ENCODE results near the gene SERF2.
A peak's percentile ranks its signal among the peaks of the same experiment; 100 is the strongest.
"Not testable (repeated sequence)": the region's sequence is repeated elsewhere in the genome, so short reads cannot be mapped to it uniquely, and the experiment has no call there.

The SERF2 gene

DNA sequence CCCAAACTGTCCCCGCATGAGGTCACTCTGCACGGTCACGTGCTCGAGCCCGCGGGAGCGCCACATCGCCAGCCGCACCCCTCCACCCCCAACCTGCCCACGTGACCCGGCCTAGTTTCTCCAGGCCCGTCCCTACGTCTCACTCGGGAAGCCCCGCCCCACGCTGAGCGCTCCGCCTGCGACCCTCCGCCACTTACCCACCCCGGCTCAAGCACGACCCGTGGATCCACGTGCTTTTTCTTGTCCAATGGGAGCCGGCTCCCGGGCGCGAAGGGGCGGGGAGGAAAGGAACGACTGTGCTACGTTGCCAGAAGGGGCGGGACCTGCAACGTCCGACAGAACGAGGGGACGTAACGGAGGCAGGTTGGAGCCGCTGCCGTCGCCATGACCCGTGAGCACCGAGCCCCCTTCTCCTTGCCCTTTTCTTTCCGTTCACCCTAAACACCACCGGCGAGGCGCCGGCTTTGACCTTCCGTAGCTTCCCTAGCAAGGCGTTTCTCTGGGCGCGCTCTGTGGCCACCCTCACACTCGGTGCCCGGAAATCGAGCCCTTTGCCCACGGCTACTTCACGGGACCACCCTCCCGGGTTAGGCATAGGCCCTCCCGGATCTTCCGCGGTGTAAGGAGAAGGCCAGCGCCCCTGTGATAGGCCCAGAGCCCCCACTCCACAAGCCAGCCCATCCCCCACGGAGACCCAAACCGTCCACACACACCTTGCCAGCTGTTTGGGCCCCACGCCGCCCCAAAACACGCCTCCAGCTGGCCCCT, at the start of gene SERF2:
SERF2 (plus strand) TSS at position 328 of the 768 bp plus-strand sequence; CDS start at position 385, 57 bp downstream.
- peak; percentile 98 to 99 for DNase-seq (ENCODE audit: low read depth in 2 of 2)

DNA sequence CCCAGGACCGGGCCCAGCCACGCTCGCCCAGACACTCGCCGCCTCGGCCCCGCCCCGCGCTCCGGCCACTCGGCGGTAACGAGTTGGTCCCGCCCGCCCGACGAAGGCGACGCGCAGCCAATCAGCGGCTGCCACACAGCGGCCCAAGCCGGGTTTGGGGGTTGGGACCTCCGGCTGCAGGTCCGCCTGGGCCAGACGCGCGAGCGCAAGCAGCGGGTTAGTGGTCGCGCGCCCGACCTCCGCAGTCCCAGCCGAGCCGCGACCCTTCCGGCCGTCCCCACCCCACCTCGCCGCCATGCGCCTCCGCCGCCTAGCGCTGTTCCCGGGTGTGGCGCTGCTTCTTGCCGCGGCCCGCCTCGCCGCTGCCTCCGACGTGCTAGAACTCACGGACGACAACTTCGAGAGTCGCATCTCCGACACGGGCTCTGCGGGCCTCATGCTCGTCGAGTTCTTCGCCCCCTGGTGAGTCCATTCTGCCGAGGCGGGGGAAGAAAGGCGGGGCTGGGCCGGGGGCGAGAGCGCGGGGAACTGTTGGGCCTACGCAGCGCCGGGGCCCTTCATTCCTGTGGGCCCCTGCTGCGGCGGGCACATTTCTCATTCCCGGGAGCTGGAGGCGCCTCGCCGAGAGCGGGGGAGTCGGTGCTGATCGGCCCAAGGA, 45.7 kb upstream of the SERF2 start, which contains the start of gene PDIA3:
PDIA3 (plus strand) TSS at position 194 of the 658 bp plus-strand sequence; CDS start at position 296, 102 bp downstream.
- DNase-seq (ENCODE audit: low read depth in 2 of 2) = peak; percentile 49 to 62

DNA sequence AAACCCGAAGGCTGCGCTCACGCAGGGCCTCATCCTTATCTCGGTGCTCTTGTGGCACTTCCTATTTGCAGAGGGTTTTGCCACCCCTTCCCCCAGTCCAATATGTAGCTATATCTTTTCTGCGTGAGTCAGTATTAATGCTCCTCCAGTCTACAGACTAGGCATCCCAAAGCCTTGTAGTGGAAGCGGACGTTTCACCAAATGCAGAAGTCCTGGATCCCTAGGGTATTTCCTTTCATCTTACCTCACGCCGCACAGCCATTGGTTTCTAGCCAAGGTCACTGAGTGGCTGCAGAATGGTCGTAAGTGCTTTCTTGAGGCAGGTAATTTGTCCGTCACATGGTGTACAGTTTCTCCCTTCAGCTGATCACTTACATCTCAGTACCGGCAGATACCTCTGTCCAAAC, 45.2 kb upstream of the SERF2 start:
- DNase-seq (ENCODE audit: low read depth in 2 of 2) = not testable (repeated sequence)

DNA sequence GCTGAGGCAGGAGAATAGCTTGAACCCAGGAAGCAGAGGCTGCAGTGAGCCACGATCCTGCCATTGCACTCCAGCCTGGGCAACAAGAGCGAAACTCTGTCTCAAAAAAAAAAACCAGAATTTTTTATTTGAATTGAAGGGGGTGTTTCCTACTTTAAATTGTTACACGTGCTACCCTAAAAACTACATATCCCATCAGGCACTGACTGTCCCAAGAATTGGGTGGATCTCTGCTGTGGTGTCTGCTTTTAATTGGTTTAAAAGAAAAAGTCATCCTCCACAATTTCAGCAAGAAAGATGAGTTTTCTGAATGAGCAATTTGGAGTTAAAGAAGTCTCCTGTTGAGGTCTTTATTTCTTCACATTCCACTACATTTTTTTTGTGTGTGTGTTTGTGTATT, 43.7 kb upstream of the SERF2 start:
- no peak for DNase-seq (ENCODE audit: low read depth in 2 of 2)

DNA sequence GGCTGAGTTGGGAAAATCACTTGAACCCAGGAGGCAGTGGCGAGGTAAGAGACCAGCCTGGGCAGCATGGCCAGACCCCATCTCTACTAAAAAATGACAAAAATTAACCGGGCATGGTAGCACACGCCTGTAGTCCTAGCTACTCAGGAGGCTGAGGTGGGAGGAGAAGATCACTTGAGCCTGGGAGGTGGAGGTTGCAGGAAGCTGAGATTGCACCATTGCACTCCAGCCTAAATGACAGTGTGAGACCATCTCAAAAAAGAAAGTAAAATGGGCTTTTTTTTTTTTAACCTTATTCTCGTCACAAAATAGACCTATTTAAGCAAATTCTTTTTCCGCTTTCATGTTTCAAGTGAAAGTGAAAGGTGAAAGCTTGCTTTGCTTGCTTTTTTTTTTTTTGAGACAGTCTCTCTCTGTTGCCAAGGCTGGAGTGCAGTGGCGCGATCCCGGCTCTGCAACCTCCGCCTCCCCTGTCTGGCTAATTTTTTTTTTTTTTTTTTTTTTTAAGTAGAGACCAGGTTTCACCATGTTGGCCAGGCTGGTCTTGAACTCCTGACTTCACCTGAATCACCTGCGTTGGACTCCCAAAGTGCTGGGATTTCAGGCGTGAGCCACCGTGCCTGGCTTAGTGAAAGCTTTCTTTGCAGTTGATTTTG, 42.3 kb upstream of the SERF2 start:
- no peak for DNase-seq (ENCODE audit: low read depth in 2 of 2)

DNA sequence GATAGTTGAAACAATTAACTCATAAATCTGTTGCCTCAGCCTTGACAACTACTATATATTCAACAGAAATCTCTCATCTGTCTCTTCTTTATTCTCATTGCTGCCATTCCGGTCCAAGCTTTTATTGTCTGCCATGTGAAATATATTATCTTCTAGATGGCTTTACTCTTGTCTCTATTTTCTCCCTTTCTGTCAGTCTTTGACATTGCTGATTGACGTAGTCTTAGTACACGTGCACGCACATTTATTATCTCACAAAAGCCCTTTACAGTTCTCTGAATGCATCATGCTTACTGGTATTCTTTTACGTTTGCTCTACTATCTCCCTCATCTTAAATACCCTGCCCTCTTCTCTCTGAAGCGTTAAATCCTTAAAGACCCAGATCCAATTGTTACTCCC, 40.2 kb upstream of the SERF2 start:
- no peak for DNase-seq (ENCODE audit: low read depth in 2 of 2)

DNA sequence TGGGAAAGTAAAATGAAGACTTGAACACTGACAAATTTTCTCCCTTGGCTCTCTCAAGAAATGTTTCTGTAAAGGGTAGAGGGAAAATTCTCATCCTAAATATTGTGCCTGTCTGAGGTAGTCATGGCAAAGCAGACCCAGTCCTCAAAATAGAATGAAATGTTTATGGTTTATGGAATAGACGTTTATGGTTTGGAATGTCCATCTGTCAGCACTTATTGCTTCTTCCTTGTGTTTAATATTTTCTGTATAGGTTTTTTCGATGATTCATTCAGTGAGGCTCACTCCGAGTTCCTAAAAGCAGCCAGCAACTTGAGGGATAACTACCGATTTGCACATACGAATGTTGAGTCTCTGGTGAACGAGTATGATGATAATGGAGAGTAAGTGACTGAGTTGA, 29.3 kb upstream of the SERF2 start:
- DNase-seq (ENCODE audit: low read depth in 2 of 2) = no peak

DNA sequence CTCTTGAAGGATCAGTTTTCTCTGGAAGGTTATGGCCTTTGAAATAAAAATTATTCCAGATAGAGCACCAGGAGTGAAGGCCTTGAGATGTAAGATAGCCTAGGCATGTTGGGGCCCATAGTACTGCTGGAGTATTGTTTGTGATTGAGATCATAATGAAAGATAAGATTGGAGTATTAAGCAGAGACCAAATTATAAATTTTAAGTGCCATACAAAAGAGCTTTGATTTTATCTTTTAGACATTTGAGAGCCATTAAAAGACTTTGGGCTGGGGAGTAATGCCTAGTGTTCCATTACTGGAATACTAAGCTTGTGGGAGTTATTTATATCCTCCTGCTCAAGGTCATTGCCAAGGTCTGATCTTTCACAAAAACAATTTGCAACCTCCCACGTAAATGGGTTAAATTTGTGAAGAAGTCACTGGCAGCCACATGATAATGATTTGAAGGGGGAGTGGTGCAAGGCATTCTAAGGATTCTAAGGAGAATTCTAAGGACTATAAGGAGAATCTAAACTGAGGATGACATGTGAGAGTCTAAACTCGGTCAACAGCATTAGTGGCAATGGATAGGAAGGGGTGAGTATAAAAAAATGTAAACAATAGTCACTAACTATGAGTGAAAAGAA, 28.2 kb upstream of the SERF2 start:
- DNase-seq (ENCODE audit: low read depth in 2 of 2) = no peak

DNA sequence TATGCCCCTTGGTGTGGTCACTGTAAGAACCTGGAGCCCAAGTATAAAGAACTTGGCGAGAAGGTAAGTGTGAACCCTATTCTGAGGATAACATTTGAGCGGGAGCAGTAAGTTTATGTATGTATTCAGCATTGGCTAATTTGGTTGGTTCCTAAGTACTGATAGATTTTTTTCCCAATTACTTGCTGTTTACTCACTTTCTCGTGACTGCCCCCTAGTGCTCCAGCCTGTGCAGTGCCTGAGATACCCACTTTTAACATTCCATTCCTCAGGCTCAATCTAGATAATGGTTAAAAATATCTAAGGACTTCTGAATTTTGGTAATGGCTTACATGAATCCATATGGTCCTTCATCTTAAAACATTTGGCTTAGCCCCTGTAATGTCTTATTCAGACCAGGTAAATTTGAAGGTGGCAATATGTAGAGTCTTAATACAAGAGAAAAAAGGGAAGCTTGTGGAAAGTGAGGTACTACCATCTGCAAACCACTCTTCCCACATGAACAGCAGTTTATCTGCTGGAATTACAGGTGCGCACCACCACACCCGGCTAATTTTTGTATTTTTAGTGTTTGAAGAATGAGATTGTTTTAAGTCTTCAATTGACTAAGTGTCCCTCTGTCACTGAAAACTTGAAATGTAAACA, 22.4 kb upstream of the SERF2 start:
- DNase-seq (ENCODE audit: low read depth in 2 of 2) = no peak

DNA sequence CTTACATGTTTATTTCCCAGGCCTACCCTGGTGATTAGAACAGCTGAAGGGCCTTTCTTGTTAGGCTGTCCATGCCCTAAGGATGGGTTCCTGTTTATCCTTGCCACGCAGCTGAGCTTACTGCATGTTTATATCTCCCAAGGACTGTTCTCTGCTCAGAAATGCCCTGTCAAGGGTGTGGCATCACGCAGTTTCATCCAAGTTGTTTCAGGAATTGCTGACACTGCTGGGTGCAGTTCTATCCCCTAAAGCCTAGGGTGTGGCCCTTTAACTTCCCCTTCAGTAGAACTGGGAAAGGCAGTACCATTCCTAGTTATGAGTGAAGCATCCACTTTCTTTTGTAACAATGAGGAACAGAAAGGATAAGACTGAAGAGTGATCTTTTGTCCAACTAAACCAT, 20.3 kb upstream of the SERF2 start:
- no peak for DNase-seq (ENCODE audit: low read depth in 2 of 2)

DNA sequence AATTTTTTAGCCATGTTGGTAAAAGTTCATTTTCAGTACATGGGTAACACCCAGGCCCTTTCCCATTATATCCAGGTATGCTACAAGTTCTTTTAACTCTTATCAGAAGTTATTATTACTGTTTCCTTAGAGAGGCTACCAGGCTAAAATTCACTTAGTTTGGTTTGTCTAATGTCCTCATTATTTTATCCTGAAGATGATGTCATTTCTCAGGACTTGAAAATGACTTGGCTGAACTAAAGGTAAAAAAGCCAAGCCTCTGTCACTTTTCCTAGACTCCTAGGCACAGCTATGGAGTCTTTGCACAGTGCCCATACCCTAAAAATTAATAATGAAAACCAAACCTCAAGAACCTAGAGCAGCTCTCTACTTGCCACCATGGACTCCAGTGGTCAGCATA, 19.5 kb upstream of the SERF2 start:
- no peak for DNase-seq (ENCODE audit: low read depth in 2 of 2)

DNA sequence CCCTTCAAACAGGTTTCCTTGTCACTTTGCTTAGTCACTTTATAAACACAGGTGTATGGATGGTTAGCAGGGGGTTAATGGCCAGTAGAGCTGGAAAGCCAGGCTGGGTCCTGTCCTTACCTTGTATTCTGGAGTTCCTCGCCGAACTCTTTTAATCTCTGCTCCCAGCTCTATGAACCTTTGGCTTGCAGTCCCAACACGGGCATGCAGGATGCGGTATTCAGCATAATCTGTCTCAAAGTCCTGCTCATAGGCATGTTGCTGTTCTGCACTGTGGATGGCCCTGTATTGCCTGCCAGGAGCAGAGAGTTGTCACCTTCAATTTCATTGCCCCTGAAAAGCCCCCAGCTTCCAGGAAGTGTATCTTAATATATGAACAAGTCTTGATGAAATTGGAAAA, 18.1 kb upstream of the SERF2 start:
- DNase-seq (ENCODE audit: low read depth in 2 of 2) = no peak

DNA sequence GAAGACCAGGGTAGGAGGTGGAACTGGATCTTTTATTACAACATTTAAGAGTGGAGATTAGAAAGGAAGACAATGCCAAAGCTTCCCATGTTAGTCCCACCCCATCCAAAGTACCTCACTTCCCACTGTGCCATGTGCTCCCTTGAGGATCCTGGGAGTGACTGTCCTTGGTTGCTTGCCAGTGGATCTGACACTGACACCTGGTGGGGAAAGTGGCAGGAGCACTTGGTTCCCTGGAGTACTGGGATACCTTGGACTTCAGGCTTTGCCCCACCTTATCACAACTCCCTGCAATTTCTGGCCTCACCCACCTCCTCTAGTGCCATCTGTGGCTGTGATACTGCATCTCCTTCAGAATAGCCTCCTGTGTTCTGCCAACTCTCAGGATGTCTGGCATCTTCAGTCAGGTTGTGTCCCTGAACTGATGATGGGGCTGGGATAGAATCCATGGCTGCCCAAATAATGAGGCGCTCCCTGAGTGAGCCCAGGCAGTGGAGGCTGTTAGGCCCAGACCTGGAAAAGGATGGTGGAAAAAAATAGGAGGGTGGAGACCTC, 16.6 kb upstream of the SERF2 start:
- no peak for DNase-seq (ENCODE audit: low read depth in 2 of 2)

DNA sequence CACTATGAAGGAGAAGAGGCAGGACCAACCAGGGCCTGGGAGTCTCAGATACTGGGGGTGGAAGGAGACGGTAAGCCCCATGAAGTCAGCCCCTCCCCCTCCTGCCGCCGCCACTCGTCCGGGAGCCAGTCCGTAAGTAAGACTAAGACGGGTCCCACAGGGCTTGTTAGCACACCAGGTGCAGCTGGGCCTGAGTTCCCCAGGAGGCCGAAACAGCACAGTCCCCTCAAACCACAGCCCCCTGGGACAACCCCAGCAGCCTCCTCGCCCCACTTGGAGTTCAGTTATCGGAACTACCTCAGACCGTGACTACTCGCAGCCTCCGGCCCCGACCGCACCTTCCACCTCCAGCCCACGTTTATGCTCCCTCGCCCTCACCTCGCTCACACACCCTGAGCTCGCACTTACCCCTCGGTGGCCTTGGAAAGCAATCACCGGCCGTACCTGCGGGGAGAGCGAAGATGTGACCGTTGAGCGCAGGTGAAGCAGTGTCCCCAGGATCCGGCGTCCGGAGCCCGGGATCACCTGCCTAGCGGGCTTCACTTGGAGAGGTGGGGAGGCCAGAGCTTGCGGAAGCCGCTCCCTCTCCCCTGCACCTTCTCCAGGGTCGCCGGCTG, 15.9 kb upstream of the SERF2 start:
- DNase-seq (ENCODE audit: low read depth in 2 of 2) = no peak

DNA sequence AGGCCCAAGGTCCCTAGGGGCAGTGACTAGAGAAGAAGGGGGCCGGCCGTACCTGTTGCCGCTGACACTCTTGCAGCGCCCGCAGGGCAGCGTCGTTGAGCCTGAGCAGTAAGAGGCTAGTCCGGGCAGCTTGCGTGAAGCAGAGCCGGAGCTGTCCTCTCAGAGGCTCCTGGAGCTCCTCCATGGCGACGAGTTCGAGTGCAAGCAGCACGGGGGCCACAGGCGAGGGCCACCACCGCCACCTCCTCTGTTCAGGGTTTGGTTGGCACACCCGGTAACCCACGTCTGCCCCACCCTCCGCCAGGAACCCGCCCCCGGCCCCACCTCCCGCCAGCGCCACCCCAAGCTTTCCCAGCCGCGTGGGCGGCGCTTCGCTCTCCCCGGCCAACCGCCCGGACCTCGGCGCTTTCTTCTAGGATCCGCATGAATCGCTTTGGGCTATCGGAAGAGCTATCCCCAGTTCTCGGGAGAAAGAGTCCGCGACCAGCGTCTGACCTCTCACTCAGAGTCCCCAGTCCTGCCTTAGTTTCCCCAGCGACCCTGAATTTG, 15.3 kb upstream of the SERF2 start, which contains the start of gene ELL3:
ELL3 (minus strand) TSS at position 249 of the 549 bp plus-strand sequence; CDS start at position 184, 65 bp downstream.
- peak; percentile 43 to 47 for DNase-seq (ENCODE audit: low read depth in 2 of 2)

DNA sequence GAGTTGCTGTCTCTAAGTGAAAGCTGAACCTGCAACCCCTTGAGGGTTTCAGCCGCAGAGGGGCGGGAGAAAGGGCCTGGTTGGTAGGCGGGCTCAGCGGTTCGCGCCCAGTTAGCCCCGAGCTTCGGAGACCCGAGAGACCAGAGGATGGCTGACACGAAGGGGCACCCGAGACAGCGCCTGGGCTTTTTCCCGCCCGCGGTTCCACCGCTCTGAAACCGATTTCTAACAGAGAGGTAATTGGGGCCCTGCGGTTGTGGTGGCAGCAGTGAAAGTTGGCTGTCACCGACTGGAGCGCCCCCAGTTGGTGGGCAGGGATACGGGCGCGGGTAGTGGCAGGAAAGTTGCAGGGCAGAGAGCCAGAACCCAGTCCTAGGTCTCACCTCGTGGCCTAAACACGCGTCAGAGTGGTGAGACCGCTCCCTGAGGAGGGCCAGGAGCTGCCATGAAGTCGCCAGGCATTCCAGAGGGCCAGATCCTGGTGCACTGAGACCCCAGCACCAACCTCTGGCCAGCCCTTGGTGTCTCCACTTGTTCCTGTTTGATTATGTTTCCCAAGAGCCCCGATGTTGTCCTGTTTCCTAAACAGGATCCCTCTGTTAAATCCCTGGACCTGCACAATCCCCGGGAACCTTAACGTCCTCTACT, 14.7 kb upstream of the SERF2 start:
- DNase-seq (ENCODE audit: low read depth in 2 of 2) = peak; percentile 37 to 64

DNA sequence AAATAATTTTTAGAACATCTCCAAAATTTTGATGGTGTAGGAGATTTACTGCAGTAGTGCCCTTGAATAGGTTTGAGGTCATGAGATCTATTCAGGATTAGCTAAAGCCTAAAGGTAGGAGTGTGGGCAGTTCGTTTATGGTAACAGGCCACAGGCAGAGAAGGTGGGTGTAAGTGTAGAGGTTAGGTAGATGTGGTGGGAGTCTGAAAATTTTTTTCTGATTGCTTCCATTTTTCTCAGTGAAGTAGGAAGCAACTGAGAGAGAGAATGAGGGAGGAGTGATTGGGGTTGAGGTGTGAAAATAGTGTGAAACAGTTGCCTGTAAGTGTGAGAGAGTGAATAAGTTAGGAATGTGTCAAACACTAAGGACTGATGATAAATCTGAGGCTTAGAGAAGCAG, 13.1 kb upstream of the SERF2 start:
- DNase-seq (ENCODE audit: low read depth in 2 of 2) = no peak

DNA sequence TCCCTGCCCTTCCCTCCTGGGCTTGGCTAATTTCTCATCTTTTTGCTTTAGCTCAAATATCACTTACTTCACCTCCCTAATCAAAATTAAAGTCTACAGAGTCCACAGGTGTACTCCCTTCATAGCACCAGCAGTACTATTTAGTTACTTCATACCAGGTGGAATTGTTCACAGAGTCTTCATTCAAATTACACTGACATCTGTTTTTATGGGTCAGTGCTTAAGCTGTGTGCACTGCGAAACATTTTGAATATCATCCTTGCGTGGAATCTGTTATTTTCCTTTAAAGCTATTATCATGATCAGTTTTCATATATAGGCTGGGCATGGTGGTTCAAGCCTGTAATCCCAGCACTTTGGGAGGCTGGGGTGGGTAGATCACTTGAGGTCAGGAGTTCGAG, 2.7 kb upstream of the SERF2 start:
- no peak for DNase-seq (ENCODE audit: low read depth in 2 of 2)

DNA sequence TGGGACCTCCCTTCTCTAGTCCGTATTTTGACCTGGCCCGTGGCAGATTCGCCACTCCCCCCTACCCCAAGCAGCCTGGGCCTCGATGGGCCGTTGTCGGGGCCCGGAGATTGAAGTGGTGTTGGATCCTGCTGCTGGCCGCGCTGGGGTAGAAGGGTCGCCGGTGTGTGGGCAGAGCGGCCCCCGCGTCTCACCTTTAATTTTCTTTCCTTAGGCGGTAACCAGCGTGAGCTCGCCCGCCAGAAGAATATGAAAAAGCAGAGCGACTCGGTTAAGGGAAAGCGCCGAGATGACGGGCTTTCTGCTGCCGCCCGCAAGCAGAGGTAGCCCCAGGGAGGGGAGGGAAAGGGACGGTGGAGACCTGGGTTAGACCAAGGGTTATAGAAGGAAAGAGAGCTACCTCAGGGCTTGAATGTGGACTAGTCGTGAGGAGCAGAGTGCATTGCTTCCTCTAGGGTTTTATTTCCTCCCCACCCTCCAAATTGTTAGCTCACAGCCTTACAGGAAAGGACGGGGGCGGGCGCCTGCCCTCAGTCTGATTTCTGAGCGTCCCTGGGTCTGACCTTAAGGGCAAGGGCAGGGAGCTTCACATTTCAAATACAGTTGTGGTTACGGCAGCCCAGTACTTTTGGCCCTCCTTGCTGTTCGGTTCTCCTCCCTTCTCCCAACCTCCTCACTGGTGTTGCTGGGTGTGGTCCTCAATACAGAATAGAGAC, 799 bp downstream of the SERF2 start:
- DNase-seq (ENCODE audit: low read depth in 2 of 2) = no peak
